Myocyte (in vitro differentiated cells): ENCODE data around the gene FRG2C. TPM values are rescaled to one million over a fixed set of nuclear protein-coding genes. Genes with fewer than 3 reads are reported as not detected.
"Not testable (repeated sequence)": the region's sequence is repeated elsewhere in the genome, so short reads cannot be mapped to it uniquely, and the experiment has no call there.

ENCODE experiments used
- DNase-seq: peaks from one replicate; pipeline ENCODE4 v3.0.0-alpha.2; 2012; ENCODE audit warnings: low read depth
- microRNA counts: library from miRNA; unstranded; fragments of <30 nt; microRNA quantifications from one replicate; lab custom pipeline; 2016
- microRNA-seq: library from miRNA; unstranded; fragments of <30 nt; microRNA quantifications from one replicate; pipeline ENCODE4, GENCODE V29; 2016
- total RNA-seq: library from RNA; depleted of rRNA; stranded (reverse); fragments of >200 nt; gene quantifications from 2 replicates; pipeline ENCODE4 v1.2.3, GENCODE V29; 2014

The FRG2C gene
- total RNA-seq, 1 donor from 2014 or later, result not detected

DNA sequence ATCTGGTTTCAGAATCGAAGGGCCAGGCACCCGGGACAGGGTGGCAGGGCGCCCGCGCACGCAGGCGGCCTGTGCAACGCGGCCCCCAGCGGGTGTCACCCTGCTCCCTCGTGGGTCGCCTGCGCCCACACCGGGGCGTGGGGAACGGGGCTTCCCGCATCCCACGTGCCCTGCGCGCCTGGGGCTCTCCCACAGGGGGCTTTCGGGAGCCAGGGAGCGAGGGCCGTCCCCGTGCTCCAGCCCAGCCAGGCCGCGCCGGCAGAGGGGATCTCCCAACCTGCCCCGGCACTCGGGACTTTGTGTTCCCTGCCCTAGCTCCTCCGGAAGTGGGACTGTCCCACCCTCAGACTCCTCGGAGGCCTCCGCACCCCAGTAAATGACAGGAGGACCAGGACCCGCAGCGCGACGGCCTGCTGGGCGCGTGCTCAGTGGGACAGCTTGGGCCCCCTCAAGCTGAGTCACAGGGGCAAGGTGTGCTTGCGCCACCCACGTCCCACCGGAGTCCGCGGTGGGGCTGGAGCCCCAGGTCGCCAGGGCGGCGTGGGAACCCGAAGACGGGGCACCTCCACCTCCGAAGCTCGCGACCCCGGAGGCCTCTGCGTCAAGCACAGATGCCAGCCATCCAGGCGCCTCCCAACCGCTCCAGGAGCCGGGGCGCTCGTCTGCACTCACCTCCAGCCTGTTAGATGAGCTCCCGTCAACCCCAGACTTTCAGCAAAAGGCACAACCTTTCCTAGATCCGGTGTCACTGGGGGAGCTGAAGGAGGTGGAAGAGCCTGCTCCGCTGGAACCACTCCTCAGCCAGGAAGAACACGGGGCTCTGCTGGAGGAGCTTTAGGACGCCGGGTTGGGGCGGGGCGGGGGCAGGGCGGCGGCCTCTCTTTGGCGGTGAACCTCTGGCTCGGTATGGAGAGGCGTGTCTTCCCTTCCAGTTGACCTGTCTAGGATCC, 5.5 kb downstream of the FRG2C start:
- not testable (repeated sequence) for DNase-seq

DNA sequence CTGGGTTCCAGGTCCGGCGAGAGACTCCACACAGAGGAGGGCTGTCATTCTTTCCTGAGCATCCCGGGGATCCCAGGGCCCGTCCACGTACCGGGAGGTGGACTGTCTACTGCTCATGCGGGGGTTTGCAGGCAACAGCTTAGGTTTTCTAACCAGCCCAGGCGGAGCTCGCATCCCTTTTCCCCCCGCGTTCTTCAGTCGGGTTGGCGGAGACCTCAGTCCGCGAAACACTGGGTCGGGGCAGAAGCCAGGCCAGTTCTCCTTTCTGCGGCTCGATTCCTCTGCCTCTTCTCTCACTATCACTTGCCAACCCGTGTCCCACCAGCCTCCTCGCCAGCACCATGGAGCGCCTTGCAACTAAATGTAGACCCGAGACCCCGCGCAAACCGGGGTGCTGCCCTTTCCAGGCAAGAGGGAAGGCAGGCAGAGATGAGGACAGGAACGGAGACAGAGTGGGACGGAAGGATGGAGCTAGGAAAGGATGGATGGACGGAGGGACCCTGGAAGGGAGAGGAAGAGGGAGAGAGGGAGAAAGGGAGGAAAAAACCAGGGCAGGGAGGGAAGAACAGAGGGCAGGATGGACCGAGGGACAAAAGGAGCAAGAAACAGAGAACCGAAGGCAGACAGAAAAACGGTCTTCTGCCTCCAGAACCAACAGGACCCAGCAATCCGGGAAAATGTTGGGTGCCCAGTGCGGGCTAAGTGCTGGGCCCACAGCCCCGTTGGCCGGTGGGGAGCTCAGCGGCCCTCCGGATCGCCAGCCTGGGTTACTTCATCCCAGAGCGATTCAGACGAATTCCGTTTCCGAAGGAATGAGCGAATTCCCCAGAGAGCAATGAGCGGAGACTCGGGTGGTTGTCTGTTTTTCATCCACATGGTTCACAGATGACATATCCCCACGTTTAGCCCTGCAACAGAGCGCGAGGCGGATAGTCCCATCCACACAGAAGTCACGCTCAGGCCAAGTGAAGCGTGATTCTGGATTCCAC, 6.5 kb downstream of the FRG2C start:
- peak; percentile 35 for DNase-seq

DNA sequence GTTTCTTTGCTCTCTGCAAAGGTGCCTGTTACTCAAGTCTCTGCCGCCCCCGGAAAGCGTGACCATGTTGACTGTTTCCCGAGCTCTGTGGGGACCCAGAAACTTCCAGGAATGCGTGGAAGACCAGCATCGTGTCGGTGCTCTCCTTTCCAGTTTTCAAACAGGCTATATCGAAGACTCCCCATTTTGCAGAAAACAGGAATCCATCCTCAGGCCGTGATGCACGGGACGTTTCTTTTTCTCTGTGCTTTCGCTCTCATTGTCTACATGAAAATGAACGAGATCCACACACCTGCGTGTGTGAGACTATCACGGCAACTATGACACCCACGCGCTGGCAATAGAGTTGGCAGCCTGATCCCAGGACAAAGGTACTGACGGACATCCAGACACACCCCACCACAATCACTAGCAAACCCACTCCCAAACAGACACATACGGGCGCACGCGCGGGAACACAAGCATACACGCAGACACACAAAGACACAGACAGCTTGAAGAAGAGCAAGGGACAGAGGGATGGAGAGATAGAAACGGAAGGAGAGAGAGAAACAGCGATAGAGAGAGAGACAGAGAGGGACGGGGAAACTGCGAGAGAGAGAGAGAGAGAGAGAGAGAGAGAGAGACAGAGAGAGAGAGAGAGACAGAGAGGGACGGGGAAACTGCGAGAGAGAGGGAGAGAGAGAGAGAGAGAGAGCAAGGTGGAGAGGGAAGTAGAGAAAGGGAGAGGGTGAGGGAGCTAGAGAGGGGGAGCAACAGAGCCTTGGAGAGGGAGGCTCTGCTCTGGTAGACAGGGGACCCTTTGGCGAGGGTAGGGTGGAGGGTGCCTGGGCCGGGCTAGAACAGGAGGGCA, 7.4 kb downstream of the FRG2C start:
- peak; percentile 4 for DNase-seq

DNA sequence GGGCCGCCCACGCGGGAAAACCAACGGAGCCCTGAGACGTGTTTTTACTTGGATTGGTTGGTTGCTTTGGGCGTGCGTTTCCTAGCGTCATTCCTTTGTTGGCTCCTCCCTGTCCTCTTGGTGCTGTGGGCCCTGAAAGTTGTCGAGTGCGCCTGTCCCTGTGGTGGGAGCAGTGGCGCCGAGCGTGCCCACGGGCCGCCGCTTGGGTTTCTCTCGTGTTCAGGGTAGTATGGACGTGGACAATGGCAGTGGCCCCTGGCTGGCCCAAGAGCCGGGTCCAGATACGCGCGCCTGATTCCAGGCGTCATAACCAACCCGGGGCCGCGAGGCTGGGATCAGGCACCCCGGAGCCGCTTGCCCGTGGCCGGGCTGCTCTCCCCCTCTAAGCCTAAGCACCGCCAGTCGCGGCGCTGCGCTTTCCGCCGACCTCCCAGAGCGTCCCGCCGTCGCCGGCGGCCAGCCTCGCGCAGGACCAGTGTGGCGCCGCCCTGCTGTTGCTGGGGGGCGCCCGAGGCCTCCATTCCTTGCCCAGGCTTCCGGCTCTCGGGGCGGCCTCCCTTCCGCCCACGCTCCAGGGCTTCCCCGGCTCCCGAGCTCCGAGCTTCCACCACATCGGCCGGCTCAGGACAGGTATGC, 8.1 kb downstream of the FRG2C start:
- peak; percentile 62 for DNase-seq

DNA sequence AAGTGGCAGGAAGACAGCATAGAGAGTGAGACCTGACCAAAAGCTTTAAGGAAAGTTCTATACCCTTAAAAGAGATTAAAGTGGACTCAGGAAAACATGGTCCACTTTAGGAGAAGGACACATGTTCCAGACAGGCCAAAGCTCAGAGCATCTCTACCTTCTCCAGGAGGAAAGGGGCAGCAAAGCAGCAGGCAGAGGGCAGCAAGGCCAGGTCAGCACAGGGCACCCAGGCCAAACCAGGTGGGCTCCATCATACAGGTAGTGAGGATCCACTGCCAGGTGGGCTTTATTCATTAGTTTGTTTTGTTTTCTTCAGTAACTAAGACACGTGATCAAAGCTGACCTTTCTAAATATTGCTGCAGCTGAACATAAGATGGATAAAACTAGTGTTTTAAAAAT, 19.8 kb downstream of the FRG2C start:
- DNase-seq, result not testable (repeated sequence)

DNA sequence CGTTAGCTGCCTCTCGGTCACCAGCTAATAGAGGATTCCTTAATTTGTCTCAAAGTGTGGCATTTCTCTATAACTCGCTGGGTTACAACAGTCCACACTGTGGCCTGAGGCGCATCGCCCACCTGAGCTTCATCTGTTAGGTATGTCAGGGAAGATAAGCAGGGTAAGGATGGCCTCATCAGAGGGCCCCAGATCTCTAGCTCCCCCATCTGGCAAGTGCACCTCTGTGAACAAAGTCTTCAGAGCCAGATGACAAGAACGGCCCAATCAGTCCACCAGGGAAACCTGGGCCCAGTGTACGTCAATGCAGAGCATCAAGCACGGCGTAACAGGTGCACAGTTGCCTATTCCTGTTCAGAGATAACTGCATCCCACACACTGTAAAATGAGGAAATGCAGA, 23.2 kb downstream of the FRG2C start:
- no peak for DNase-seq

DNA sequence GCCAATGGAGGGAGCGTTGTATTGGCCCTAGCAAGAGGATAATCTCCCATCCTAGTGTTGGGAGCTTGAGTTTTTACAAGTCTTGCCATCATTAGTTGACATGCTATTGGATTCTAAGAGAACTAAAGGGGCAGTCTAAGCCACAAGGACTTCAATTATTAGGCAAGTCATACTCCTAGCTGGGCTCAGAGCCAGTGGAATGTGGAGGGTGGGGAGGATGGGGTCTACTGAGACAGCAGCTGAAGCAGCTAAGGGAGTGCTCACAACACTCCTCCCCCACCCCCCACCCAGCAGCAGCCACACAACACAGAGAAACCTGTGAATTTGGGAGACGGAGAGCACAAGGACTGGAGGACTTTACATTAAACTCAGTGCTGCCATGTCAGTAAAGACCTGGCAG, 27.9 kb downstream of the FRG2C start:
- DNase-seq, result peak; percentile 28

MicroRNA genes within 50 kb of the gene (microRNA counts, 767-probe panel; counts per million panel counts)
- not detected for microRNA hsa-miR-1324 (lab: Ali Mortazavi, UCI)

Small RNA genes lying within 50 kb of the gene (microRNA-seq; reads per million reads assigned to microRNA genes)
- not detected for gene MIR1324

Other genes with a start within 250 kb of the FRG2C start
- gene ZNF717, start 121.2 kb downstream of the FRG2C start, total RNA-seq, result 7.0 and 9.9 TPM in 2 replicates